Common myeloid progenitor, CD34-positive (primary cell): ENCODE data around the gene CNTNAP5.

Experiments
- CTCF ChIA-PET: fragments of 350-600 bp; sonication (Branson Sonifier 250); formaldehyde crosslinking; loops from one replicate; lab custom pipeline; 2021; ENCODE audit warnings: antibody characterized with exemption; lab: Charles Lee
- POLR2A ChIA-PET: fragments of 350-600 bp; sonication (Branson Sonifier 250); formaldehyde crosslinking; loops from one replicate; lab custom pipeline; 2021; ENCODE audit warnings: antibody characterized with exemption; lab: Charles Lee
- DNase-seq, 3 donors: peaks; one replicate each; pipeline versions ENCODE4 v3.0.0 to v3.0.0-alpha.2; 2013
- H3K27ac ChIP-seq, 2 experiments: 1 replicate in 1 of 2; 2 replicates in 1 of 2; pipeline ENCODE4 v1.7.0; 2013; ENCODE audit warnings: inconsistent platforms in 2 of 2, low read length in 2 of 2, mild to moderate bottlenecking in 2 of 2, low read depth in 1 of 2, moderate library complexity in 1 of 2; ENCODE audit not compliant: severe bottlenecking in 2 of 2, insufficient read depth in 1 of 2, poor library complexity in 1 of 2
- H3K27me3 ChIP-seq, 5 experiments: replicated peaks in 2 of 5; 1 replicate in 3 of 5; 2 replicates in 2 of 5; pipeline versions ENCODE4 v1.6.1 to v1.7.0; 2013; ENCODE audit warnings: low read length in 4 of 5, mild to moderate bottlenecking in 2 of 5, moderate library complexity in 2 of 5, inconsistent platforms in 1 of 5; ENCODE audit not compliant: insufficient read depth in 5 of 5, control insufficient read depth in 4 of 5
- H3K36me3 ChIP-seq, 4 experiments: 1 replicate in 2 of 4; 2 replicates in 2 of 4; pipeline versions ENCODE4 v1.6.1 to v1.7.0; 2013; ENCODE audit warnings: low read length in 3 of 4, control low read depth in 1 of 4, mild to moderate bottlenecking in 1 of 4; ENCODE audit not compliant: control insufficient read depth in 4 of 4, insufficient read depth in 4 of 4
- H3K4me1 ChIP-seq, 4 experiments: 1 replicate in 3 of 4; 2 replicates in 1 of 4; pipeline versions ENCODE4 v1.6.1 to v1.7.1; 2013; ENCODE audit warnings: low read length in 3 of 4, mild to moderate bottlenecking in 3 of 4, control low read depth in 1 of 4, inconsistent platforms in 1 of 4, moderate library complexity in 1 of 4; ENCODE audit not compliant: control insufficient read depth in 4 of 4, insufficient read depth in 4 of 4; ENCODE audit errors: control extremely low read depth in 1 of 4
- H3K4me3 ChIP-seq, 7 experiments: 1 replicate in 4 of 7; 2 replicates in 3 of 7; pipeline versions ENCODE4 v1.5.1 to v1.7.0; 2013; ENCODE audit warnings: mild to moderate bottlenecking in 7 of 7, low read length in 6 of 7, moderate library complexity in 6 of 7, inconsistent platforms in 2 of 7, low read depth in 2 of 7, control low read depth in 1 of 7; ENCODE audit not compliant: insufficient read depth in 4 of 7, control insufficient read depth in 1 of 7; ENCODE audit errors: extremely low read depth in 1 of 7
- H3K9me3 ChIP-seq, 5 experiments: 1 replicate in 4 of 5; 2 replicates in 1 of 5; pipeline versions ENCODE4 v1.6.1 to v1.7.1; 2013; ENCODE audit warnings: low read length in 4 of 5, mild to moderate bottlenecking in 2 of 5, inconsistent platforms in 1 of 5, low read depth in 1 of 5, moderate library complexity in 1 of 5; ENCODE audit not compliant: control insufficient read depth in 4 of 5, insufficient read depth in 2 of 5; ENCODE audit errors: control extremely low read depth in 1 of 5
- WGBS: methylation state at CpG from one replicate; pipeline ENCODE4 v1.1.5; 2013; ENCODE audit not compliant: insufficient coverage; 5-methylcytosine and 5-hydroxymethylcytosine counted together

CNTNAP5 gene

DNA sequence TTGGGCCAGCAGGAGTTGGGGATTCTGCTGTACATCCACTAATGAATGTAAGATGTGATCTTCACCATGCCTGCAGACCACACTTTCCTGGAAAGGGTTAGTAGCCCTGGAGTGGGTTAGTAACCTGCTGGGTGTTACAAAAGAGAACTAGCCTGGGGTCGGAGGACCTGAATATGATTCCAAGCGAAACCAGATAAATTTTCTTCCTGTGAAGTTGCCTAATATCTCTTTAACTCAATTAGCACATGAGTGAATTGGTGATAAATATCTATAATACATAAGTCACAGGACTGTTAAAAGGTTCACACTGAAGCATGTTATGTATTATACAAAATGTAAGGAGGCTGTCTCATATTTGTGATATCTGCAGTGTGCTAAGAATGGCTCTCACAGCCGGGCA is 291.0 kb downstream of the CNTNAP5 start:
- CTCF ChIA-PET = no interaction called here
- Histone ChIP-seq H3K9me3 (no peaks in the 10 kb centered on the region), H3K4me1 (no peaks in the 10 kb centered on the region), H3K4me3 (no peak overlapping the region), H3K27me3 (no peaks in the 10 kb centered on the region), H3K27ac (no peak overlapping the region), H3K36me3 (no peaks in the 10 kb centered on the region)
- no peak for DNase-seq
- POLR2A ChIA-PET = no interaction called here
- 100% methylated on average over 1 of the region's 3 CpGs for WGBS

DNA sequence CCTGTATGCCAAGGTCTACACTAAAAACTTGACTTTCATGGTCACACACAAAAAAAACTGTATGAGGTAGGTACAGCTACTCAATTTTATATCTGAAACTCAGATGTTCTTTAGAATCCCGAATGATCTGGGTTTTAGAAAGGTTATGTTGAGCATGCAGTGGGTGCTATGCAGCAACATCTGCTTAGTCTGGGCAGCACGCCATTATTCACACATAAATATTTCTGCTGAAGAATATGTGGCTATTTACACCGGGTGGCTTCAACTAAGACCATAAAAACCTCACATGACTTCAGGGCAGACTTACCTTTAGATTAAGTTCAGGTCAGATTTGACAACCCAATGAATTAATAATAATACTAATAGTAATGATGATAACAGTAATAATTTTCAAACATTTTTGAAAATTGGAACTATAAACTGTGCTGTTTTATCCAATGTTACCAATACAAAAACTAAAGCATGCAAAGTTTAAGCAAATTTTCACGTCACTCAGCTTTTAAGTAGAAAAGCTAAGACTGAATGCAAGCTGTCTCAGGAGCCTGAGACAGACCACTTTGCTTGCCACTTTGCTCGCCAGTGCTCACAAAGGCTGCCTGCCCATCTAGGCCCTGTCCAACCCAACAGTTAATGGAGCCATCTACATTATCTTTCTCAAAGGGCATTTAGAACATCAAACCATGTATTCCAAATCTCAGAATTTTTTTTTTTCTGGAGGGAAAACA is 292.0 kb downstream of the CNTNAP5 start:
- WGBS = 100% methylated on average over 2 of the region's 5 CpGs
- no peaks in the 10 kb centered on the region for H3K36me3 ChIP-seq
- DNase-seq = no peak

DNA sequence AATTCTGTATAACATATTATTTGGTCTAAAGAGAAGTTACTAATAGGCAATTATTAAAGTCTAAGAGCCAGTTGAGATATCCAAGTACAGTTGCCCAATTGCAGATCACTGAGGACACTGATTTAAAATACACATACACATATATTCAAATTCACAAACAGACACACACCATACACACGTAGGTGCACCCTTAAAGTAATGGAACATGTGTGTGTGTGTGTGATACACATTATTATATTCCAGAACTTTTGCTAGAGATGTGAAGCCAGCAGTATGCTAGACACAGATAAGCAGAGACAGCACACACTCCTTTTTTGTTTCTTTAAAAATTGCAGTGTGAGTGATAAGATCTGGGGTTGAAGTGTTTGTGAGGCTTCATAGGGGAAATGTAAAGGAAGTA is 292.5 kb downstream of the CNTNAP5 start:
- no CpG with 5 or more reads among the region's 1 CpG for WGBS
- CTCF ChIA-PET = no interaction called here
- Histone ChIP-seq H3K27ac (no peak overlapping the region), H3K4me1 (no peaks in the 10 kb centered on the region), H3K36me3 (no peaks in the 10 kb centered on the region), H3K27me3 (no peaks in the 10 kb centered on the region), H3K4me3 (no peak overlapping the region), H3K9me3 (no peaks in the 10 kb centered on the region)
- DNase-seq = no peak
- POLR2A ChIA-PET = no interaction called here

More for the DNA sequence above, 292.0 kb downstream of the CNTNAP5 start:
- H3K27ac ChIP-seq = no peak overlapping the region
- no peaks in the 10 kb centered on the region for H3K9me3 ChIP-seq
- CTCF ChIA-PET = no interaction called here
- POLR2A ChIA-PET = no interaction called here
- H3K27me3 ChIP-seq = no peaks in the 10 kb centered on the region
- H3K4me3 ChIP-seq = no peak overlapping the region
- no peaks in the 10 kb centered on the region for H3K4me1 ChIP-seq

DNA sequence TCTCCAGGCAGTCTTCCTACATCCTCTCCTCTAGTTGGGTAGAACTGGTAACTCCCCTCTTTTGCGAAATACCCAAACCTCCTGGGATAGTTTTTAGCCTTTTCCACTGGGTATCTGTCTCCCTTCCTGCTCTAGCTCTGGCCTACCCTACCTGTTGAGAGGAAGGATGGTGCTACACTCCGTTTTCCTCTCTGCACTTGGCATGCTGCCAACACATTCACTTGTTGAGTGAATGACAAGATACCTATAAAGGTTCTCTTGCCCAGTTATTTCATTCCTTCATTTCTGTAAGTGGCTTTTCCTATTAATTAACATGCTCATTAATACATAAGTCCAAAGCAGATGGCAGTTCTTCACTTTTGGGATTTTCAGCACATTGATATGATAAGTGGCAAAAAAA is 293.8 kb downstream of the CNTNAP5 start:
- Histone ChIP-seq H3K27ac (no peak overlapping the region), H3K9me3 (no peaks in the 10 kb centered on the region), H3K27me3 (no peaks in the 10 kb centered on the region), H3K4me3 (no peak overlapping the region), H3K4me1 (no peaks in the 10 kb centered on the region), H3K36me3 (no peaks in the 10 kb centered on the region)
- DNase-seq = no peak
- CTCF ChIA-PET = no interaction called here
- POLR2A ChIA-PET = no interaction called here
- WGBS = 80% methylated on average over 1 of the region's 2 CpGs

DNA sequence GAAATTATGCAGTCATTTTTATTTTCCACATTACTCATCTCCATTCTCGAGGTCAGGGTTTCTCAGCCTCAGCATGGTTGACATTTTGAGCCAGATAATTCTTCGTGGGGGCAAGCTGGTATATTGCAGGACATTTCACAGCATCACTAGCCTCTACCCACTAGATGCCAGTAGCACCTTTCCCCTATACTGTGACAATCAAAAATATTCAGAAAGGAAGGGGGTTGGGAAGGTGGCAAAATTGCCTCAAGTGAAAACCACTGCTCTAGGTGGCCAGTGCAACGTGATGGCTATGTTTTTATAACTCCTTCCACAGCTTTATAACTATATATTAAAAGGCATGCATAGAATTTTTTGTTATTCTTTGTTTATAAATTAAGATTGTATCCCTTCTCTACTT is 294.5 kb downstream of the CNTNAP5 start:
- H3K4me1 ChIP-seq = no peaks in the 10 kb centered on the region
- H3K27me3 ChIP-seq = no peaks in the 10 kb centered on the region
- no peak overlapping the region for H3K4me3 ChIP-seq
- no peaks in the 10 kb centered on the region for H3K9me3 ChIP-seq
- H3K36me3 ChIP-seq = no peaks in the 10 kb centered on the region
- no peak overlapping the region for H3K27ac ChIP-seq
- CTCF ChIA-PET = no interaction called here
- no peak for DNase-seq
- POLR2A ChIA-PET = no interaction called here
- WGBS = 100% methylated on average over 1 of the region's 3 CpGs

DNA sequence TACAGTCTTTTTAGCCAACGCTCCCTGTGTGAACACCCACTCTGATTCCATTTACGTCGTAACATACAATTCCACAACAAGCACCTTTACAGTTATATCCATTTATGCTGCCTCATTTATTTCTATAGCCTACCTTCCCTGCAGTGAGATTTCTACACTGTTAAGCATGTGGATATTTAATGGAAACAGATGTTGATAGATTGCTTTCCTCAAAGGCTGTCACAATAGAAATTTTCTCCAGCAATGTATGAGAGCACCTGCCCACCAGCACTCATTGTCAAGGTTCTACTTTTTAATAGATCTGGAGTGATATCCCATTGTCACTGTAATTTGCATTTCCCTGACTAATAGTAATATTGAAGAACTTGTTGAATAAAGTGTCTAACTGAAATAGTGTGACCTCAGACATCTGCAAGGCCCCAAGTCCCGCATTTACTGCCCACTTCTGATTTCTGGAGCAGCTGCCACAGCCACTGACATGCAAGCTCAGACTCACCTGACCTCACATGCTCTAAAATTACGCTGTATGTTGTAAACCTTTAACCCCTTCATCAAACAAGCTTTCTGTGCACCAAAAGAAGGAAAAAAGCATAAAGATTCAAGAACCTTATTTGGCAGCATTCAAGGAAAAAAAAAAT is 295.1 kb downstream of the CNTNAP5 start:
- WGBS = 80% methylated on average over 1 of the region's 5 CpGs
- ChIA-PET CTCF (no interaction called here), POLR2A (interaction anchor here (0.6 kb wide), 1 partner anchor 1306 kb away, joined by 4 read pairs; no protein-coding TSS in a partner anchor)
- H3K4me3 ChIP-seq = no peak overlapping the region
- DNase-seq = no peak
- no peaks in the 10 kb centered on the region for H3K36me3 ChIP-seq
- no peaks in the 10 kb centered on the region for H3K4me1 ChIP-seq
- no peak overlapping the region for H3K27ac ChIP-seq
- no peaks in the 10 kb centered on the region for H3K9me3 ChIP-seq
- no peaks in the 10 kb centered on the region for H3K27me3 ChIP-seq

DNA sequence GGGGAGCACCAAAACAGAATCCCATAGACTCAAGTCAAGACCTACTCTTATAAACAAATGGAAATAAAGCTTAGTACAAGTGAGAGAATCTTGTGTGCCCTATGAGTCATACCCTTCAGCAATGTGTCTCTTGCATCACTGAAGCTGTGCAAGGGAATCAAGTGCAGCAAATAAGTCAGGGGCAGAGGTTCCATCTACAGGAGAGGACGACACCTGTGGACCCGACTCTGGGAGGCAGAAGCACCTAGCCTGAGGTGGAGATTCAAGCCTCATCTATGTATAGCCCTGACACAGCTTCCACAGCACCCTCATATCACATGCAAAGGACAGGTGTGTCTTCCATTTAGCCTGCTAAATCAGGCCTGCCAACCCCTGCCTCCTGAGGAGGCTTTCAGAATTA is 298.2 kb downstream of the CNTNAP5 start:
- POLR2A ChIA-PET = no interaction called here
- CTCF ChIA-PET = no interaction called here
- no peak overlapping the region for H3K27ac ChIP-seq
- whole genome bisulfite sequencing = 93% methylated on average over 2 of the region's 2 CpGs
- DNase-seq = no peak
- no peaks in the 10 kb centered on the region for H3K4me1 ChIP-seq
- H3K9me3 ChIP-seq = no peaks in the 10 kb centered on the region
- no peaks in the 10 kb centered on the region for H3K27me3 ChIP-seq
- H3K4me3 ChIP-seq = no peak overlapping the region
- no peaks in the 10 kb centered on the region for H3K36me3 ChIP-seq
